ENCODE results near the gene THAP8.

GRCh38 chr19:36073121-36073876 is 19.2 kb upstream of the THAP8 start:
- TF ChIP-seq POLR2A (IDR thresholded peaks at IDR 0.05) (no peak), CTCF (IDR thresholded peaks at IDR 0.05) (no peak)
